MM.1S (cell line): ENCODE results near the gene COL18A1.
"Not testable (repeated sequence)": the region's sequence is repeated elsewhere in the genome, so short reads cannot be mapped to it uniquely, and the experiment has no call there.

Experiments
- DNase-seq: peaks from one replicate; pipeline ENCODE4 v3.0.0-alpha.2; 2015
- H2AFZ ChIP-seq: fragments of 300-600 bp; sonication (generic); 2 replicates; pipeline ENCODE4 v1.6.0; 2016; ENCODE audit warnings: antibody characterized with exemption, low read length
- H3F3A ChIP-seq: fragments of 300-600 bp; sonication (generic); 2 replicates; pipeline ENCODE4 v1.6.1; 2016; ENCODE audit warnings: mild to moderate bottlenecking, antibody characterized with exemption, low read length, moderate library complexity, mixed read lengths; ENCODE audit not compliant: insufficient read depth
- H3K27ac ChIP-seq: fragments of 300-600 bp; sonication (generic); 2 replicates; pipeline ENCODE4 v1.5.1; 2016; ENCODE audit warnings: mild to moderate bottlenecking, low read length
- H3K27me3 ChIP-seq: fragments of 300-600 bp; sonication (generic); replicated peaks from 2 replicates; pipeline ENCODE4 v1.6.0; 2016; ENCODE audit warnings: low read length; ENCODE audit not compliant: insufficient read depth
- H3K36me3 ChIP-seq: fragments of 300-600 bp; sonication (generic); replicated peaks from 2 replicates; pipeline ENCODE4 v1.6.1; 2016; ENCODE audit warnings: mild to moderate bottlenecking, low read length, mixed read lengths; ENCODE audit not compliant: insufficient read depth
- H3K4me1 ChIP-seq: fragments of 300-600 bp; sonication (generic); 2 replicates; pipeline ENCODE4 v1.6.1; 2016; ENCODE audit warnings: low read length, mixed read lengths
- H3K4me2 ChIP-seq: fragments of 300-600 bp; sonication (generic); 2 replicates; pipeline ENCODE4 v1.6.0; 2016; ENCODE audit warnings: low read depth, low read length
- H3K4me3 ChIP-seq: fragments of 300-600 bp; sonication (generic); 2 replicates; pipeline ENCODE4 v1.5.1; 2016; ENCODE audit warnings: low read length, mixed read lengths
- H3K79me2 ChIP-seq: fragments of 300-600 bp; sonication (generic); 2 replicates; pipeline ENCODE4 v1.6.1; 2016; ENCODE audit warnings: mixed run types, low read length, mixed read lengths
- H3K9ac ChIP-seq: fragments of 300-600 bp; sonication (generic); 2 replicates; pipeline ENCODE4 v1.6.1; 2016; ENCODE audit warnings: low read length, mixed read lengths
- H3K9me2 ChIP-seq: fragments of 300-600 bp; sonication (generic); replicated peaks from 2 replicates; pipeline ENCODE4 v1.6.1; 2016; ENCODE audit warnings: mild to moderate bottlenecking, low read length, mixed read lengths; ENCODE audit not compliant: insufficient read depth
- H3K9me3 ChIP-seq: fragments of 300-600 bp; sonication (generic); replicated peaks from 2 replicates; pipeline ENCODE4 v1.6.1; 2016; ENCODE audit warnings: mild to moderate bottlenecking, low read length, mixed read lengths; ENCODE audit not compliant: insufficient read depth
- H4K20me1 ChIP-seq: fragments of 300-600 bp; sonication (generic); 2 replicates; pipeline ENCODE4 v1.6.1; 2016; ENCODE audit warnings: mild to moderate bottlenecking, low read length, moderate library complexity, mixed read lengths; ENCODE audit not compliant: insufficient read depth
- EZH2 ChIP-seq: fragments of 300-600 bp; sonication (generic); optimal IDR thresholded peaks from 2 replicates; pipeline ENCODE3; 2017; ENCODE audit warnings: low read depth, mild to moderate bottlenecking, antibody characterized with exemption, low read length, mixed read lengths
- EZH2phosphoT487 ChIP-seq: fragments of 300-600 bp; sonication (generic); IDR thresholded peaks from 2 replicates; pipeline ENCODE4 v1.6.1; 2018; ENCODE audit warnings: antibody characterized with exemption, low read length
- TF ChIP-seq, protein P1 (sequence below): fragments of 300-600 bp; sonication (generic); IDR thresholded peaks from 2 replicates; pipeline ENCODE4 v1.5.1; 2016; ENCODE audit warnings: antibody characterized with exemption, low read length, mixed read lengths

COL18A1 gene

DNA sequence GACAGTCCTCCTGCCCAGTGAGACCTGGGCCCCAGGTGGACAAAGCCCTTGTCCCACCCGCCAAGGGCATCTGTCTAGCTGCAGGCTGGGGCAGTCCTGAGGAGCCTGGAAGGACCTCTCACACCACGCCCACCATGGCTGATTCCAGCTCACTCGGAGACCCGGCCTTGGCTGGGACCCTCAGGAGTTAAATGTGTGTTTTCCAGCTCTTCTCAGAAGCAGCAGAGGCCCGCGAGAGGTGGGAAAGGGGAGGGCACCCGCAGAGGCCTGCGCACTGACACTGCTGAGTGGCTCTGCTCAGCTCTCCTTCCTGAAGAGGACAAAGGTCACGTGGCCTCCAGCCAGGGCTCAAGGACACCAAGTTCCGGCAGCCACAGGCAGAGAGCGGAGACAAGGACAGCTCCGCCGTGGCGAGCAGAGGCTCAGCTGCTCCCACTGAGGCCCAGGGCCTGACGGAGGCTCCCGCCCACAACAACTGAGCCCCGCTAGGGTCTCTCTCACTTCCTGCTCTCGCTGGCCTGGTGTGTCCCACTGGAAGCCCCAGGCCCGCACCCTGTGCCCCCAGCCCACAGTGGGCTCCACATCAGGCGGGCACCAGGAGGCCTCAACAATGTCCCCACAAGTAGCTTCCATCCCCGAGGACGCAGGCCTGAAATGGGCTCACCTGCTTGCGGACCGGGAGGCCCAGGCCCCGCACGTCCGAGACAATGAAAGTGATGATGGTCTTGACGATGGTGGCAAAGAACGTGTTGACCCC lies 120.4 kb downstream of the COL18A1 start:
- H3K9ac ChIP-seq: no peak overlapping the region
- no peaks in the 10 kb centered on the region for H4K20me1 ChIP-seq
- H3F3A ChIP-seq: no peaks in the 10 kb centered on the region
- no peaks in the 10 kb centered on the region for H3K27me3 ChIP-seq
- H3K9me3 ChIP-seq: no peaks in the 10 kb centered on the region
- H3K9me2 ChIP-seq: no peaks in the 10 kb centered on the region
- no peak overlapping the region for H2AFZ ChIP-seq
- no peak for TF ChIP-seq EZH2phosphoT487
- TF ChIP-seq, protein P1, sequence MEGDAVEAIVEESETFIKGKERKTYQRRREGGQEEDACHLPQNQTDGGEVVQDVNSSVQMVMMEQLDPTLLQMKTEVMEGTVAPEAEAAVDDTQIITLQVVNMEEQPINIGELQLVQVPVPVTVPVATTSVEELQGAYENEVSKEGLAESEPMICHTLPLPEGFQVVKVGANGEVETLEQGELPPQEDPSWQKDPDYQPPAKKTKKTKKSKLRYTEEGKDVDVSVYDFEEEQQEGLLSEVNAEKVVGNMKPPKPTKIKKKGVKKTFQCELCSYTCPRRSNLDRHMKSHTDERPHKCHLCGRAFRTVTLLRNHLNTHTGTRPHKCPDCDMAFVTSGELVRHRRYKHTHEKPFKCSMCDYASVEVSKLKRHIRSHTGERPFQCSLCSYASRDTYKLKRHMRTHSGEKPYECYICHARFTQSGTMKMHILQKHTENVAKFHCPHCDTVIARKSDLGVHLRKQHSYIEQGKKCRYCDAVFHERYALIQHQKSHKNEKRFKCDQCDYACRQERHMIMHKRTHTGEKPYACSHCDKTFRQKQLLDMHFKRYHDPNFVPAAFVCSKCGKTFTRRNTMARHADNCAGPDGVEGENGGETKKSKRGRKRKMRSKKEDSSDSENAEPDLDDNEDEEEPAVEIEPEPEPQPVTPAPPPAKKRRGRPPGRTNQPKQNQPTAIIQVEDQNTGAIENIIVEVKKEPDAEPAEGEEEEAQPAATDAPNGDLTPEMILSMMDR: no peak
- TF ChIP-seq EZH2: no peak
- no peak overlapping the region for H3K4me2 ChIP-seq
- H3K79me2 ChIP-seq: no peaks in the 10 kb centered on the region
- H3K27ac ChIP-seq: no peak overlapping the region
- H3K4me1 ChIP-seq: no peaks in the 10 kb centered on the region
- DNase-seq: no peak
- H3K36me3 ChIP-seq: no peaks in the 10 kb centered on the region; the same call in none of the 2 replicates
- no peak overlapping the region for H3K4me3 ChIP-seq

DNA sequence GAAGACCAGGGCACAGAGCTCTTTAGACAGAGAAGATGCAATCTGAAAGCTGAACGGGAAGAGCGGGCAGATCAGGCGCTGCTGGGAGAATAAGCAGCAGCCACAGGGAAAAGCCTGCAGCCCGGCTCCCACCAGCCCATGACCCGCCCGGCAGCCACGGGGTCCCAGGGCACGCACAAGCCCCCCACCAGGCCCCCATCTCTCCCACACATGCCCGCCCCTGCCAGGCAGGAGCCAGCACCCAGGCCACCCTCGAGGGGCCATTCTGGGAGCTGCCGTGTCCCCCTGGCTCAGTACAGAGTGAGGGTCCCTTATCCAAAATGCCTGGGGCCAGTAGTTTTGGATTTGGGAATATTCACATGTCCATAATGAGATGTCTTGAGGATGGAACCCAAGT lies 120.9 kb downstream of the COL18A1 start:
- Histone ChIP-seq H3K4me3 (no peak overlapping the region), H2AFZ (no peak overlapping the region), H3K4me1 (no peaks in the 10 kb centered on the region), H3K27me3 (no peaks in the 10 kb centered on the region), H3K27ac (no peak overlapping the region), H3K4me2 (no peak overlapping the region), H3F3A (no peaks in the 10 kb centered on the region), H3K79me2 (no peaks in the 10 kb centered on the region), H4K20me1 (no peaks in the 10 kb centered on the region), H3K9me2 (no peaks in the 10 kb centered on the region), H3K9ac (no peak overlapping the region), H3K36me3 (no peaks in the 10 kb centered on the region; the same call in none of the 2 replicates), H3K9me3 (no peaks in the 10 kb centered on the region)
- no peak for DNase-seq
- TF ChIP-seq EZH2: no peak
- TF ChIP-seq, protein P1: no peak
- TF ChIP-seq EZH2phosphoT487: no peak

DNA sequence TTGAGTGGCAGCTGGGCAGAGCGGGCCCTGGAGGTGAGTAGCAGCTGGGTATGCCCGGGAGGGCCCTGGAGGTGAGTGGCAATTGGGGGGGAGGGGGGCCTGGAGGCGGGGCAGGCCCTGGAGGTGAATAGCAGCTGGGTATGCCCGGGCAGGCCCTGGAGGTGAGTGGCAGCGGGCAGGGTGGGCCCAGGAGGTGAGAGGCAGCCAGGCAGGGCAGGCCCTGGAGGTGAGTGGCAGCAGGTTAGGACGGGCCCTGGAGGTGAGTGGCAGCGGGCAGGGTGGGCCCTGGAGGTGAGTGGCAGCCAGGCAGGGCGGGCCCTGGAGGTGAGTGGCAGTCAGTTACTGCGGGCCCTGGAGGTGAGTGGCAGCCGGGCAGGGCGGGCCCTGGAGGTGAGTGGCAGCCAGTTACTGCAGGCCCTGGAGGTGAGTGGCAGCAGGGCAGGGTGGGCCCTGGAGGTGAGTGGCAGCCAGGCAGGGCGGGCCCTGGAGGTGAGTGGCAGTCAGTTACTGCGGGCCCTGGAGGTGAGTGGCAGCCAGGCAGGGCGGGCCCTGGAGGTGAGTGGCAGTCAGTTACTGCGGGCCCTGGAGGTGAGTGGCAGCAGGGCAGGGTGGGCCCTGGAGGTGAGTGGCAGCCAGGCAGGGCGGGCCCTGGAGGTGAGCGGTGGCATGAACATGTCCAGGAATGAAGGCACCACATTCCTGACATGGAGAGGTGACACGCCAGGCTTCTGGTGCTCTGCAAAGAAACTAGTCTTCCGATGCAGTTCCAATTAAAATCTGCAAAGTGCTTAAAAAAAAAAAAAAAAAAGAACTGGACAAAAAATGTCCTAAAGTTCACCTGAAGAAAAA lies 122.4 kb downstream of the COL18A1 start:
- H3K4me3 ChIP-seq, H3K79me2 ChIP-seq, H3K4me2 ChIP-seq, H3K9ac ChIP-seq, H2AFZ ChIP-seq, H3K36me3 ChIP-seq, H3K9me2 ChIP-seq, H3F3A ChIP-seq, DNase-seq, H3K27ac ChIP-seq, H3K4me1 ChIP-seq, H4K20me1 ChIP-seq, H3K27me3 ChIP-seq, H3K9me3 ChIP-seq: not testable (repeated sequence)
